GM18511 (cell line): ENCODE results near the gene SLC16A13.
"Not testable (repeated sequence)": the region's sequence is repeated elsewhere in the genome, so short reads cannot be mapped to it uniquely, and the experiment has no call there.

Source experiments
- ATAC-seq: cut with Tn5 transposase; IDR thresholded peaks from one replicate; pipeline ENCODE4 v1.9.1; 2021; ENCODE audit warnings: mild to moderate bottlenecking, moderate library complexity; ENCODE audit not compliant: unreplicated experiment

Gene SLC16A13

GRCh38 chr17:7027335-7027734 lies 8.5 kb upstream of the SLC16A13 start:
- no peak for ATAC-seq

DNA sequence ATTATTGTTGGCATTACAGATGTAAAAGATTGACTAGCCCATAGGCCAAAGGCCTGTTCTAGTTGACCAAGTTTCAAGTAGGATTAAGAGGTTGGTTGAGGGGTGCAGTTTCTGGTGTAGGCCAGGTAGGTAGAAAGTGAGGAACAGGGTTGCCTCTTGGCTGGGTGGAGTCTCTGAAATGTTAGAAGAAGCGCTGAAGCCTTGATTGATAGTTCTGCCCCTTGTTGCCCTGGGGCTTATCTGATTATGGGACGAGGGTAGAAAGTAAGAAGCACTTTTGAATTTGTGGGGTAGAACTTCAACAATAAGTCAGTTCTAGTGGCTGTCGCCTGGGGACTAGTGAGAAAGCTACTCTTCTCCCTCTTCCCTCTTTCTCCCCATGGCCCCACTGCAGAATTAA lies 6.7 kb upstream of the SLC16A13 start:
- ATAC-seq, result no peak

DNA sequence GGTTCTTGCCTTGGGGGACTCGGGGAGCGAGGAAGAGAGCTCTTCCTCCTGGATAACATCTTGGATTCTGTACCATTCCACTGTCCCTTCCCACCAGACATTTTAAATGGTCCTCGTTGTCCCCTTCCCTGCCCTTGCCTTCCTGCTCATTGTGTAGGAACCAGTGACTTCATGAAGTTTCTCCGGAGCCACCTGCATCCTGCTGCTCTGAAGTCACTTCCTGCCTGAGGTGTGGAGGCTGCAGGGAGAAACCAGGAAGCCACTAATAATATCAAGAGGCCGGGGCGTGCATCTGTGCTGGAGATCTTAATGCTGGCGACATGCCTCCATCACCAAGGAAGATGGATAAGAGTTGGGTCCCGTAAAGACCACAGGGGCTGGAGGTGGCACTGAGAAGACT lies 6.2 kb upstream of the SLC16A13 start:
- ATAC-seq, result no peak

DNA sequence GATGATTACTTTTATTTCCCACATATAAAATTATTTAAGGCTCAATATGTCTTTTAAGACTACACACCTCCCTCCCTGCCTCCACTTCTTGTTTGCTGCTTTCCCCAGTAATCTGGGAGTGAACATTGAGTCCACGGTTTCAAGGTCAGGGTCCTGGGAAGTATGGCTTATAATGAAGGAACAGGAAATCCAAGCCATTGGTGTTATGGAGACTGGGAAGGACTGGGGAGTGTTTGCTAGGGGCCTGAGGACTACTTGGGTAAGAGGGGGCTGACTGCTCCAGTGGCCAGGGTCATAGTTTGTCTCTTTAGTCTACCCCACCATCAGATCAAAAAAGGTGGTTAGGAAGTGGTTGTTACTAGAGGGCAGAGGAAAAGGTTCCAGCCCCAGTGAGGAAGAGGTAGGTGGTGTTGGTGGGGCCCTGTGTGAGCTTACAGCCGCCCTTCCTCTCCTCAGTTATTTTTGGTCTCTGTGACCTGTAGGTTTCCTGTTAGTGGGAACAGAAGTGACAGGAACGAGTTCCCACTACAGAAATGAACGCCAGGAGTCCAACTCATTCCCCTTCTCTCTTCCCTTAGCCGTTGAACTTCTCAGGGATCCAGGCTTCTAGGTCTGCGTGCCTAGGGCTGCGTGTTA lies 742 bp upstream of the SLC16A13 start:
- ATAC-seq, result peak; percentile 25

GRCh38 chr17:7038025-7038862 lies 2.4 kb downstream of the SLC16A13 start:
- no peak for ATAC-seq

DNA sequence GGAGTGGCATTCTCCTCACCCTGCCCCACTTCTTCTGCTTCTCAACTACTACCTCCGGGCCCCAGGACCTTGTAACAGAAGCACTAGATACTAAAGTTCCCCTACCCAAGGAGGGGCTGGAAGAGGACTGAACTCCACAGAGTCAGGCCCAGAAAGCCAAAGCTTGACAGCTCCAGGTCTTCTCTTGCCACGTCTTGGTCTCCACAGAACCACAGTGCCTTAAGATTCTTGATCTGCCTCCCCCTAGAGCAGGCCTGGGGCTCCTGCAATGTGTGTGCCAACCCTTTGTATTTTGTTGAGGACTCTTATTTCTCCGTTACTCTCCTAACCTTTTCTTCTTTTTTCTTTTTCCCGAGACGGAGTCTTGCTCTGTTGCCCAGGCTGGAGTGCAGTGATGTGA lies 4.0 kb downstream of the SLC16A13 start:
- ATAC-seq, result no peak

- no peak for ATAC-seq
These were observed 6.0 kb downstream of the SLC16A13 start for GRCh38 chr17:7041607-7042500.

- ATAC-seq, result no peak
These were observed 6.8 kb downstream of the SLC16A13 start for GRCh38 chr17:7042501-7043181.

- ATAC-seq, result no peak
These were observed 7.3 kb downstream of the SLC16A13 start for GRCh38 chr17:7043182-7043496.

- no peak for ATAC-seq
These were observed 7.8 kb downstream of the SLC16A13 start, which contains the start of gene SLC16A11 for GRCh38 chr17:7043497-7044198. SLC16A11 (minus strand) TSS chr17:7044092; CDS start chr17:7043513, 579 bp downstream.

DNA sequence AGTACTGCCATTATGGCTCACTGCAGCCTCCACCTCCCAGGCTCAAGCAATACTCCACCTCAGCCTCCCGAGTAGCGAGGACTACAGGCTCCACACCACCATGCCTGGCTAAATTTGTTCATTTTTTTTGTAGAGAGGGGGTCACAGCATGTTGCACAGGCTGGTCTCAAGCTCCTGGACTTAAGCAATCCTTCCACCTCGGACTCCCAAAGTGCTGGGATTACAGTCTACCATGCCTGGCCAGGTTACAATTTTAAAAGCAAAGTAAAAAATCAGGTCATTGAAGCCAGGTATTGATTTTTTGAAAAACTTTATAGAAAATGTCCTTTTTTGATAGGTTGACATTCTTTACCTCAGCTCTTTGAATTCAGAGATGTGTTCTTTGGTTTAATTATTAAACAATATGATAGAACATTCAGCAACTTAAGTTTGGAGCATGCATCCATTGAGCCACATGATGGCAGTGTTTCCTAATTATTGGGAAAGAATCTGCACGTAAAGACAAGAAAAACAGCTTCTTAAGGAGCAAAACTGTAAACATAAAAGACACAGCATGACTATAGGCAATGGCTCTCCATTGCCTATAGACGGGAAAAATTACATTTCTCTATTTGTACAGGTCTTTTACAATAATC lies 9.8 kb downstream of the SLC16A13 start:
- ATAC-seq, result no peak

DNA sequence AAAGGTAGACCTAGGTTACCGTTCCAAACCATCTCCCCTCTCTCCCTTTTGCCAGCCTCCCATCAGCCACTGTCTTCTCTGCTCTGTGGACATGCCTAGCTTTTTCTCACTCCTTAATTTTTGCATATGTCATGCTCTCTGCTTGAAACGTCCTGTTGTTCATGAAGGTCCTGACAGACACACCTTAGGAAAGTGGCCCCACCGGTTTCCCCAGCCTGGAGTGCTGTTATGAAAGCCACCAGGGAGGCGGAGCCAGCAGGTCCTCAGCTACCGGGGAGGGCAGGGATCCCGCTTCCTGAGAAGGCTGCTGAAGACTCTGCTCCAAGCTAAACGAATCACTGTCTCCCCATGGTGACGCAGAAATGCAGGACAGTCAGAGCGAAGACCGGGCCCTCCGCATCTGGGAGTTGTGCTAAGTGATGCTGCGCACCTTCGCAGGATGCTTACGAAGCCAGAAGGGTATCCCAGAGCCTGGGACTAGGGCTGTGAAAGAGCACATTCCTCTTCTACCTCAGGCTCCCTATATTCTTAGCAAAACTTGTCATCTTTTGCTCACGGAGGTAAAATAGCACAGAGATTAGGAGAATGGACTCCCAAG lies 10.4 kb downstream of the SLC16A13 start:
- ATAC-seq, result no peak

DNA sequence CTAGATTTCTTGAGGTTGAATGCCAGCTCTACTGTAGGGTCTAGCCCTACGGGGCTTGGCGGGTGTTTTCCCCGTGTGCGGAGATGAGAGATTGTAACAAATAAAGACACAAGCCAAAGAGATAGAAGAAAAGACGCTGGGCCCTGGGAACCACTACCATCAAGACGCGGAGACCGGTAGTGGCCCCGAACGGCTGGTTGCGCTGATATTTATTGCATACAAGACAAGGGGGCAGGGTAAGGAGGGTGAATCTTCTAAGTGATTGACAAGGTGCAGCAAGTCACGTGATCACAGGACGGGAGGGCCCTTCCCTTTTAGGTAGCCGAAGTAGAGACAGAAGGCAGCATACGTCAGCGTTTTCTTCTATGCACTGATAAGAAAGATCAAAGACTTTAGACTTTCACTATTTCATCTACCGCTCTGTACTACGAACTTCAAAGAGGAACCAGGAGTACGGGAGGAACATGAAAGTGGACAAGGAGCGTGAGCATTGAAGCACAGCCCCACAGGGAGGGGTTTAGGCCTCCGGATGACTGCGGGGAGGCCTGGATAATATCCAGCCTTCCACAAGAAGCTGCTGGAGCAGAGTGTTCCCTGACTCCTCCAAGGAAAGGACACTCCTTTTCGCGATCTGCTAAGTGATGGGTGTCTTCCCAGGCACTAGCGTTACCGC lies 11.0 kb downstream of the SLC16A13 start:
- ATAC-seq, result not testable (repeated sequence)

GRCh38 chr17:7047566-7047965 lies 11.8 kb downstream of the SLC16A13 start:
- no peak for ATAC-seq

GRCh38 chr17:7048968-7049367 lies 13.2 kb downstream of the SLC16A13 start:
- ATAC-seq, result no peak

GRCh38 chr17:7050583-7050982 lies 14.8 kb downstream of the SLC16A13 start:
- ATAC-seq, result not testable (repeated sequence)

- ATAC-seq, result no peak
These were observed 20.6 kb downstream of the SLC16A13 start for GRCh38 chr17:7056386-7056785.

- no peak for ATAC-seq
These were observed 23.1 kb downstream of the SLC16A13 start for GRCh38 chr17:7058831-7059447.
